NCI-H128 (cell line): ENCODE data around the gene PGAM1.
"Not testable (repeated sequence)": the region's sequence is repeated elsewhere in the genome, so short reads cannot be mapped to it uniquely, and the experiment has no call there.

Source experiments
- DNase-seq: peaks from one replicate; lab custom pipeline; 2025; ENCODE audit not compliant: unreplicated experiment; lab: John Stamatoyannopoulos, UW

Gene PGAM1

DNA sequence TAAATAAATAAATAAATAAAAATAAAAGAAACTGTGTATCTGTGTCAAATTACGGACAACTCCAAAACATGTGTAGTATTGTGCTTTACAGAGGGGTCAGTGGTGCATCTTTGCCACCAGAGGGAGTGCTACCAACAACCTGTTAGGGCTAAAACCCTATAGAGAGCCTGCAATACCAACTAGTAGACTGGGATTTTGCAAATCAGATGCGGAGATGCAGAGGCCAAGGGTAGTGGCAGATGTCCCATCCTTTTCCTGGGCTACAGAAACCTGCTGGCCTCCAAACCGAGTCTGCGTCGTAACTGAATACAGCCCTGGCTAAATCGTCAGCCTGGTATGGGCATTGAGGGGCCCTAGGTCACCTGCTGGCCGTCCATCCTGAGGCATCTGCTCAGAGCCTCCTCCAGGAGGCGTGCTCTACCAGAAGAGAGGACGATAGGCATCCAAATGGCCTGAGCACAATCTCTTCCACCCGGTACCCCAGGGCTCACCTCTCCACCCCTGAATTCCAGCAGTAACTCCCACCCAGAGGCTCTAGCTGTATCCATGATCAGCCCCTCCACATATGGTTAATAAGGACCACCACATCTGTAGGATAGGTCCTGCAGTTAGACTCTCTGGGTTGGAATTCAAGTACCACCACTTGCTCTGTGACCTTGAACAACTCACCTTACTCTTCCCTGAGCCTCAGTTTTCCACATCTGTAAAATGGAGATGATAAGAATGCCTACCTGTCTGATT is 18.6 kb upstream of the PGAM1 start:
- DNase-seq: no peak

DNA sequence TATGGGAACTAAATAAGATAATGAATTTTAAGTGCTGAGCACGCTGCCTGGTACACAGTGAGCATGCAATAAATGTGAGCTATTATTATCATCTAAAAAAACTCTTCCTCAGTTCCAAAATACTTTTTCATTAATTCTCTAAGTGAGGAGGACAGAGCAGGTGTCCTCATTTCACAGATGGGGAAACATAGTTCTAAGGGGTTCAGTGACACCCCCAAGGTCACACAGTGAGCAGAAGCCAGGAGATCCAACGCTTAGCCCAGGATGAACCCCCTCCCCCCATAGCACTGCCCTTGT is 18.1 kb upstream of the PGAM1 start:
- no peak for DNase-seq

DNA sequence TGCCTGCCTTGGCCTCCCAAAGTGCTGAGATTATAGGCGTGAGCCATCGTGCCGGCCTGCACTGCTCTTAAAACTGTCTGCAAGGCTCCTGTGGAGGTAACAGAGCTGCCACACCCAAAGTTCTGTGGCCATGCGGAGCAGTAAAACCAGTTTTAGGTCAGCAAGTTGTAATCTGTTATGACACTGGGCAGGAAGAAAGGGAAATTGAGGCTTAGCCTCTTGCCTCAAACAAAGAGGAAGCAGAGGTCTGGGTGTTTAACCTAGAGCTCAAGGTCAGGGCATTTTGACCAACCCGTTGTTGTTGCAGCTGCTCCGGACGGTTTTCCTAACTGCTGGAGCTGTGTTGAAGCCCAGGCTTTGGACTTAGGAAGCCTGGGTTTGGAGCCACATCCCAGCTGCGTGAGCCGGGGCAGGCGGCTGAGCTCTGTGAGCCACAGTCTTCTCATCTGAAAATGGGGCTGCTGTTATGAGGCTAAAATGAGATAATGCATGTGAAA is 17.4 kb upstream of the PGAM1 start:
- no peak for DNase-seq

DNA sequence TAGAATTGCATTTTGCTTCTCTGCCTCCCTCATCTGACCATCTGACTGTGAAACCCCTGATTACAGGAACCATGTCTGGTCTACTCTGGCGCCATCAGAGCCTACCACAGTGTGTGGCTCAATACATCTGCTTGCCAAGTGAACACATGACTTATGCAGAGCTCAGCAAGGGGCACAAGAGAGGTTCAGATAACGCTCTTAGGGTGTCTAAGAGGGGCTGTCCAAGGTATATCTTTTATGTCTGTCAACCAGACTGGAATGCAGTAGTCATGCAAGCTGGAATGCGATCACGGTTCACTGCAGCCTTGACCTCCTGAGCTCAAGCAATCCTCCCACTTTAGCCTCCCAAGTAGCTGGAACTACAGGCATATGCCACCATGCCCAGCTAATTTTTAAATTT is 14.6 kb upstream of the PGAM1 start:
- DNase-seq: no peak

DNA sequence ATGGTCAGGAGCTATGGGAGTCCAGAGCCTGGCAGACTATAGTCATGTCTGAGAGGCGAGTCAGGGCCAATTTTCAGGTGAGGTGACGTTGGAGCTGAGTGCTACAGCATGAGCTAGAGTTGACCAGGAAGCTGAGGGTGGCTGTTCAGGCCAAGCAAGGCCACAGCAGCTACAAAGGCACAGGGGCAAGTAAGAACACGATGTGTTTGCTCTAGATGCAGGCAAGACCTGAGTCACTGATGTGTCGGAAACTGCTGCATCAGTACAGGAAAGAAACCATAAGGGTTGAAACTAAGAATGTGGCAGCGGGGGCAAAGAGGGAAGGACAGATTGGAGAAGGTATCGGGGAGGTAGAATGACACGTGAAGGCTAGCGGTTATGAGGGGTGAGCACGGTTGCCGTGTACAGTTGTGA is 13.1 kb upstream of the PGAM1 start:
- no peak for DNase-seq

DNA sequence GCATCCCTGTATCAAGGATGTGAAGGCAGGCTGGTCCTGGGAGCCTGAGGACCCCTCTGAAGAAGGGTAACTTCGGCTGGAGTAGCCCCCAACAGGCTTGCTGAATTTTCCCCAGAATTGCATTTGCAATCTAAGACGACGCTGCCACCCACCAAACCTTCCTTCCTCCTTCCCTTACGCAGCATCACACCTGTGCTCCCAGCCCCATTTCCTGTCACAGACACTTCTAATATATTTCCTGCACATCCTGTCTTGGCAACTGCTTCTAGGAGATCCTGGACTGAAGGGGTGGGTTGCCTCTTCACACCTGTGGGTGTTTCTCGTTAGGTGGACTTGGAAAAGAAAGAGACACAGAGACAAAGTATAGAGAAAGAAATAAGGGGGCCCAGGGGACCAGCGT is 9.4 kb upstream of the PGAM1 start:
- DNase-seq: no peak

DNA sequence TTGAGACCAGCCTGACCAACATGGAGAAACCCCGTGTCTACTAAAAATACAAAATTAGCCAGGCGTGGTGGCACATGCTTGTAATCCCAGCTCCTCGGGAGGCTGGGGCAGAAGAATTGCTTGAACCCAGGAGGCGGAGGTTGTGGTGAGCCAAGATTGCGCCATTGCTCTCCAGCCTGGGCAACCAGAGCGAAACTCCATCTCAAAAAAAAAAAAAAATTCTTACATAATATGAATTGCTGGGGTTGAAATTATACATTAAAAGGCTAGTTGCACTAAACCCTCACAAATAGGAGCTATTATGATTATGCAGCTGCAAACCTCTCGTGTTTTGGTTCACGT is 2.3 kb upstream of the PGAM1 start:
- not testable (repeated sequence) for DNase-seq

DNA sequence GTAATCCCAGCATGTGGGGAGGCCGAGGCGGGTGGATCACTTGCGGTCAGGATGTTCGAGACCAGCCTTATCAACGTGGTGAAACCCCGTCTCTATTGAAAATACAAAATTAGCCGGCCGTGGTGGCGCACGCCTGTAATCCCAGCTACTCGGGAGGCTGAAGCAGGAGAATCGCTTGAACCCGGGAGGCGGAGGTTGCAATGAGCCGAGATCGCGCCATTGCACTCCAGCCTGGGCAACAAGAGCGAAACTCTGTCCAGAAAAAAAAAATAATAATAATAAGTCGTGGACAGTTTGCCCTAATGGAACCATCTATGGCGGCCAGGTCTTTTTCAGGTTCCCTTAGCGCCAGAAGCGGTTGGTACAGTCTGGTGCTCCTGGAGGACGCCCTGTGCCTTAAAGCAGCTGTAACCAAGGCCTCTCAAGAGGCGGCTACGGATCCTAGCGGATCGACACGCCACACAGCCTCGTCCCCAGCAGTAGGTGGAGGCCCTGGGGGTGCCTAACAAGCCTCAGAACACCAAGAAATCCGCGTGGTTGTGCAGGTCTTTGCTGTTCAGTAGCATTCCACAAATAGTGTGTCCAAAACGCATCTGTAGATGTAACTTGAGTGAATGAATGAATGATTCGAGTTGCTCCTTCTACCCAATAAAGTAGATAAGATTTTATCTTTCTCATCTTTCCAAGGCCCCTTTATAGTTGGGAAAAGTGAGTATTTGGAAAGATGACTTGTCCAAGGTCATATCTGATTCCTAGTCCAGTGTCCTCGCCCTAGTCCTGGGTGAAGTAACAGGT is 982 bp downstream of the PGAM1 start:
- no peak for DNase-seq

DNA sequence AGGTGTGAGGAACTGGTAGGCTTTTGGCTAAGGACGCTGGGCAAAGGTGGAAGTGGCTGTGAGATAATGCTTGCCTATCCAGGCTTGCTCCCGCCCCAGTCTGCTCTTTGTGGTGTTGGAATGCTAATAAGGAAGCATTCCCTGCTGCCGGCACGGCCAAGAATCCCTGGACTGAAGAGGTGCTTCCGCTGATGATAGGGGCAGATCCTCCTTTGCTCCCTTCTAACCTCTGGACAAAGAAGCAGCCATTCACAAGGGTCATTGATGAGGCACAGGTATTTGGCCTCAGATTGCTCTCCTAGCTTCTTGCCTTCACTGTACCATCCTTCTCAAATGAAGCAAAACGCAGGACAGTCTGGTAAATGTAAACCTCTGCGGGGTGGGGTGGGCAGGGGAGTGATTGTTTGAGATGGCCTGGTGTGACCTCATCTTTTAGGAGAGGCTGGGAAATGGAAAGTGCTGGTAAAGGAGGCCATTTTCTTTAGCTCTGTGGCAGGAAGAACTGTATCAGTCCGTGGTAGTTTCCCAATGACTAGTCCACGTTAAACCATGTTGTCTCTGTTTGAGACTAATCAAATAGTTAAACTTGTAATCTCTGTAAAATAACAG is 1.7 kb downstream of the PGAM1 start:
- no peak for DNase-seq

DNA sequence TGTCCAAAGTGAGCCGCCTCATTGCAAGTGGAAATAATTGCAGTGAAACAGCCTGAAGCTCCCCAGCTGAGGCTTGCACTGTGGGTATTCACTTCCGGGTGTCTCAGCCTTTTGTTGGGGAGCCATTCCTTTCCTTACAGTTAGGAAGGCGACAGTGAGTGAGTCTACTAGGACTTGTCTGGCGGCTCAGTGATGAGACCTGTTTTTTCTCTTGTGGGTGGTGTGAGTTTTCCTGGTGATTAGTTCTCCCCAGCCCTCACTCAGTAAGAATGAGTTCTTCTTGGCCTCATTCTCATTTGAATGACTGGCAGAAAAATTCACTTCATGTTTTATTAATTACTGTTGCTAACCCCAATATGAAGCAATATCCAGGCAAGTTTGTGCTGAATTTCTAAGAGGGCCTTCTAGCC is 2.6 kb downstream of the PGAM1 start:
- DNase-seq: no peak

DNA sequence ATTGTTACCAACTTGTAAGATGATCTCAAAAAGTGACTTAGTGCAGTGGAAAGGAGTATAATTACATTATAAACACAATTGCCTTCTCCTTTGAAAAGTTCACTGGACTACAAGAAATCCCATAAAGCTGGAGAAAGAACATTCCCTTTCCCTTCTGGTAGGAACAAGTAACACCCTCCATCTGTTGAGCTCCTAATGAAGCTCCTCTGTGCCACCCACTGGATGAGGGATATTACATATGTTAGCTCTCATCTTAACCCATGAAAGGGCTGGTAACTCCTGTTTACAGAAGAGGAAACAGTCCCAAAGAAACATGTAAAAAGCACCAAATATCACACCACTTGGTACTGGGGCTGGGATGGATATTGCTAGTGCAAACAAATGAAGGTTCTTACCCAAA is 8.1 kb downstream of the PGAM1 start:
- DNase-seq: no peak

DNA sequence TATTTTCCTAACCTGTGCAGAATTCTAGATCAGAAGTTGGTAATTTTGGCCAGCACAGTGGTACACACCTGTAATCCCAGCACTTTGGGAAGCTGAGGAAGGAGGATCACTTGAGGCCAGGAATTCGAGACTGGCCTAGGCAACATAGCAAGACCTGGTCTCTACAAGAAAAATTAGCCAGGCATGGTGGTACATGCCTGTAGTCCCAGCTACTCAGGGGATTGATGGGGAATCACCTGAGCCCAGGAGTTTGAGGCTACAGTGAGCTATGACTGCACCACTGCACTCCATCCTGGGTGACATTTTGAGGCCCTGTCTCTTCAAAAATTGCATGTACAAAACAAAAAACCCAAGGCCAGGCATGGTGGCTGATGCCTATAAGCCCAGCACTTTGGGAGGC is 8.6 kb downstream of the PGAM1 start:
- DNase-seq: no peak

DNA sequence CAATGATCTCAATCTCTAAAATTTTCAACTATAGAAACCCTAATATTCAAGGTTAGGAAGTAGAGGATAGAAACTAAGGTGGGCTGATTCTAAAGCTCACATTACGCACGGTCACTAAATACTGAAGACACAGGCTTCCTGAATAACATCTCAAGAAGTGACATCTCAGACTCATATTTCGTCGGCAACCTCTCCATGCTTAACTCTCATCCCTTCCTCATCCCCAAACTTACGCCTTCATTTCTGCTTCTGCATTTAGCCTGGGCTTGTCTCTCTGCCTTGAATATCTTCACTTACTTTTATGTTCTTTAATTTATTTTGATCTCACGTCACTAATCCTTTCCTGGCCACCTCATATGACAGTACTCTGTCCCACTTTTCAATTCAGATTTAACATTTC is 9.2 kb downstream of the PGAM1 start:
- no peak for DNase-seq

DNA sequence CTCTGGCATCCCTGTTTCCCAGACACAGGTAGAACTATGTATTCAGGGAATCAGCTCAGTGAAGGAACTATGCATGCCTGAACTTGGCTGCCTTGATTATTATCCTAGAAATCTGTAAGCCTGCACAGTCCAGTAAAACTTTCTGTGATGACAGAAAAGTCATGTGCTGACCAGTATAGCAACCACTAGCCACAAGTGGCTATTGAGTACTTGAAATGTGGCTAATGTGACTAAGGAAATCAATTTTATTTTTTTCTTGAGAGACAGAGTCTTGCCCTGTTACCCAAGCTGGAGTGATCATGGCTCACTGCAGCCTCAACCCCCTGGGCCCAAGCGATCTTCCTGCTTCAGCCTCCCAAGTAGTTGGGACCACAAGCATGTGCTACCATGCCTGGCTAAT is 16.3 kb downstream of the PGAM1 start:
- DNase-seq: no peak

DNA sequence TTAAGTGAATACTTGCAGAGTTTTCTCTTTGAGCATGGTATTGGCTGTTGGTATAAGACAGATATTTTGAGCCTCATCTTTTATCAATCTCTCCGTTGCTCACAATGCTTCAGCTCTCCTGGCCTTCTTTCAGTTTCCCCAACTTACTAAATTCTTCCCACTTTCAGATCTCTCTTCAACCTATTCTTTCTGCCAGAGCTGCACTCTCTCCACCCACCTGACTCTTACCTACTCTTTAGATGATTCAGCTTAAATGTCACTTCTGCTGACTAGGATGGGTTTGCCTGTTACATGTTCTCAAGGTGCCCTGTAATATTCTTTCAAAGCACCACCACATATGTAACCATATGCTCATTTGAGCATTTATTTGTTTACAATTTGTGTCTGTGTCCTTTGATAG is 18.2 kb downstream of the PGAM1 start:
- DNase-seq: no peak

DNA sequence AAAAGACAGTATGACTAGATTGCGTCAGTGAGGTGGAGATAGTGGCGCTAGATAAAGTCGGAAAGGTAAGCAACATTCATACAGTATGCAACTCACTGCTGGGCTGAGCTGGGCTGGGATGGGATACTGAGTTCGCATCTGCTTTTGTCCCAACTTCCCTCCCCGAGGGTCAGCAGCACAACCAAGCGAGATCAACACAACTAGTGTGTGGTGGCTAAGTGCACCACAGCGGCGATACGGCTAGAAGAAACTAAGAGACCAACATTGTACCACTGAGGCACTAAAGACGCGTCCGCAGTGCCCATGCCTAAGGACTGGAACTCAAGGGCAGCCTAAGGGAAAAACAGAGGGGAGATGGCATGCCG is 19.3 kb downstream of the PGAM1 start:
- no peak for DNase-seq

DNA sequence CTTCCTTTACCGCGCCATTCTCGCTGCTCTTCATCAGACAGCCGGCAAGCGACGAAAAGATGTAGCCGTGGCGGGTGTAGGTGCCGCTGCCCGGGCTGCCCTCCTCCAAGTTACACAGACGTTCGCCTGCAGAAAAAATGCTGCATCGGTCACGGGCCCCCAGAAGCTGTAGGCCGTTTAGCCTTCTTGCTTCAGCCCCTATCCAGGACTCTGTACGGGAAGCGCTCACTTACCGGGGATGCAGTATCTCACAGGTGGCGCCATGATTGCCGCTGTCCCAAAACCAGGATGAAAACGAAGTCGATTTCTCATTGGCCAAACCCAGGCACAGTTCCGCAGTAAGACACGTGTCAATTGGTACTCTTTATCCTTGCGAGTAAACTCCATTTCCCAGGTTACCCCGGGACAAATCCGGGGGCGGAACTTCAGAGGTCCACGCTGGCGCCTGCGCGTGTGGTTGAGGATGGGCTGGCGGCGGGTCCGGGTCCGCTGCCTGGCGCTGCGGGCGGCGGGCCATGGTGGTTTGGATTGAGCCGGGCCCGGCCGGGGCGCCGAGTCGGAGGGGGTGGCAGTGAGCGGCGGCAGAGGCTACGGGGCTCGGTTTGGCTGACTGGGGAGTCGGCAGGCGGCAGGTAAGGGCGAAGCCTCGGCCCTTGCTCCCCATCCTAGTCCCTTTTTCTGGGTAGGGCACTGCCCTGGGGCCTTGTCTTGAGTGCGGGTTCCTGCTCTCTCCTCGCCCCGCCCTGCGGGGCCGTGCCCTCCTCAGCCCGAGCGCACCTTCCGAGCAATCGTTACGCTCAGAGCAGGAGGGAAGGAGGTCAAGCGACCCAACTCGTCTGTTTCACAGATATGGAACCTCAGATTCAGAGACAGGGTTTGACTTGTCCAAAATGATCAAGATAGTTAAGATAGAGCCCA is 20.0 kb downstream of the PGAM1 start, which contains the start of the genes EXOSC1 and ZDHHC16:
TSS of gene EXOSC1 (minus strand) at position 285 of the 918 bp plus-strand sequence. CDS start at position 264, 21 bp downstream.
TSS of gene ZDHHC16 (plus strand) at position 454 of the 918 bp plus-strand sequence. CDS start 5,501 bp downstream, outside the sequence.
- DNase-seq: peak; percentile 74

DNA sequence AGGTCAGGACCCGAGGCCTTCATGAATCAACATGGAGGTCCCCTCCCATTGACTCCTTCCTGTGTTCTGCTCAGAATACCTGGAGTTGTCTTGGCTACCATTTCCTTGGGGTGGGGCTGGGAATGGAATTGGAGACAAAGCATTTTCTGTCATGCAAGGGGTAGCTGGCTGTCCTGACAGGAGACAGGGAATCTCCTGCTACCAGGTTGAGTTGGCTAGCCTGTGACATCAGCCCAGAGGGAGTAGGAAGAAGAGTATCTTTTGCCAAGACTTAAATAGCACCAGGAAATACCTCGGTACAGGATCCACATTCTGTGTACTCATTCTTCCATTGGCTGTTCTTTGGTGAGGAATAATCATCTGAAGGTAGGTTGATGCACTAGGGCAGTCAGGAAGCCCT is 24.8 kb downstream of the PGAM1 start:
- no peak for DNase-seq

DNA sequence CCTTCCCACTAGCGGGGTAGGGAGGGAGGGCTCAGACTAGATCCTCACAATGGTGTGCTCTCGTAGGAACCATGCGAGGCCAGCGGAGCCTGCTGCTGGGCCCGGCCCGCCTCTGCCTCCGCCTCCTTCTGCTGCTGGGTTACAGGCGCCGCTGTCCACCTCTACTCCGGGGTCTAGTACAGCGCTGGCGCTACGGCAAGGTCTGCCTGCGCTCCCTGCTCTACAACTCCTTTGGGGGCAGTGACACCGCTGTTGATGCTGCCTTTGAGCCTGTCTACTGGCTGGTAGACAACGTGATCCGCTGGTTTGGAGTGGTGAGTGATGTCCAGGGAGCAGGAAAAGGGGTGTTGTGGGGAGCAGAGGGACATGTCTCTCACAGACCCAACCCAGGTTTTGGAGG is 25.6 kb downstream of the PGAM1 start:
- DNase-seq: no peak

DNA sequence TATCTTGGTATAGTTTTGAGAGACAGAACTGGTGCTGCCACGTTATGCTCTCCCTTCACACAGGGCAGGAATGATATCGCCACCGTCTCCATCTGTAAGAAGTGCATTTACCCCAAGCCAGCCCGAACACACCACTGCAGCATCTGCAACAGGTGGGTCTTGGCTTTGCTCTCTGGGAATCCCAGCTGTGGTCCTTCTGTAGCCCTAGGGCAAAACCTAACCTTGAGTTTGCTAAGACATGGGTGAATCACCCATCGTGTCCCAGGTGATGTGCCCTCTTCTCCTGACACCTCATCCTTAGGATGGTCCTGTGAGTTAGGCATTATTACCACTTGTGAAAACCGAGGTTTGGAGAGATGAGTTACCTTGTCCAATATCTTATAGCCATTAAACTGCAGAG is 26.4 kb downstream of the PGAM1 start:
- DNase-seq: no peak
